Measurements from ENCODE around the gene OGG1.

- no peak for TF ChIP-seq CTCF (IDR thresholded peaks at IDR 0.05; ENCODE audit: low read depth, low read length)
- no peak for TF ChIP-seq MAX (IDR thresholded peaks at IDR 0.05; ENCODE audit: low read depth, low read length)
- TF ChIP-seq POLR2A (IDR thresholded peaks at IDR 0.05; ENCODE audit: extremely low read depth, insufficient read length): no peak
These were observed 11.2 kb downstream of the OGG1 start for GRCh38 chr3:9760779-9761505.

Measured in NB4 (cell line).